ENCODE results near the gene TNS4.

Gene TNS4

GRCh38 chr17:40473573-40474365 lies 27.7 kb downstream of the TNS4 start:
- no peak for DNase-seq (ENCODE audit: low read depth)

- no peak for DNase-seq (ENCODE audit: low read depth)
These were observed 28.5 kb downstream of the TNS4 start for GRCh38 chr17:40472733-40473452.

- DNase-seq (ENCODE audit: low read depth), result no peak
These were observed 29.3 kb downstream of the TNS4 start for GRCh38 chr17:40471846-40472732.

GRCh38 chr17:40470932-40471828 lies 30.2 kb downstream of the TNS4 start:
- DNase-seq (ENCODE audit: low read depth), result no peak

- no peak for DNase-seq (ENCODE audit: low read depth)
These were observed 31.4 kb downstream of the TNS4 start for GRCh38 chr17:40469805-40470675.

- DNase-seq (ENCODE audit: low read depth), result no peak
These were observed 32.9 kb downstream of the TNS4 start for GRCh38 chr17:40468560-40468959.

GRCh38 chr17:40467281-40467867 lies 34.0 kb downstream of the TNS4 start:
- no peak for DNase-seq (ENCODE audit: low read depth)

GRCh38 chr17:40466298-40466971 lies 35.0 kb downstream of the TNS4 start:
- no peak for DNase-seq (ENCODE audit: low read depth)

- no peak for DNase-seq (ENCODE audit: low read depth)
These were observed 37.0 kb downstream of the TNS4 start for GRCh38 chr17:40464392-40464855.

- no peak for DNase-seq (ENCODE audit: low read depth)
These were observed 38.3 kb downstream of the TNS4 start for GRCh38 chr17:40463122-40463550.

GRCh38 chr17:40462343-40463121 lies 38.9 kb downstream of the TNS4 start:
- DNase-seq (ENCODE audit: low read depth), result no peak

- no peak for DNase-seq (ENCODE audit: low read depth)
These were observed 39.6 kb downstream of the TNS4 start for GRCh38 chr17:40461732-40462342.

- DNase-seq (ENCODE audit: low read depth), result no peak
These were observed 40.3 kb downstream of the TNS4 start for GRCh38 chr17:40460968-40461731.

GRCh38 chr17:40460604-40460967 lies 40.8 kb downstream of the TNS4 start:
- no peak for DNase-seq (ENCODE audit: low read depth)

GRCh38 chr17:40459636-40460603 lies 41.5 kb downstream of the TNS4 start:
- DNase-seq (ENCODE audit: low read depth), result no peak

GRCh38 chr17:40458851-40459482 lies 42.5 kb downstream of the TNS4 start:
- no peak for DNase-seq (ENCODE audit: low read depth)

Measured in HS-5 (cell line).